Endometrium (tissue), 2 donors: ENCODE measurements around the gene CARD10.

Experiments used
- FAIRE-seq: peaks from 2 replicates; lab custom pipeline; 2012; peaks lifted over from hg19 to GRCh38; lab: Jason Lieb, UNC
- donor health status: control.
- donor health status: control.

Gene CARD10

GRCh38 chr22:37519268-37520195 lies at the start of gene CARD10:
Gene CARD10 (minus strand): TSS chr22:37519415. CDS start chr22:37519200, 215 bp downstream.
- no peak for FAIRE-seq

- no peak for FAIRE-seq
Observed at GRCh38 chr22:37568448-37569008, 49.3 kb upstream of the CARD10 start.

GRCh38 chr22:37568012-37568411 lies 48.8 kb upstream of the CARD10 start:
- no peak for FAIRE-seq

GRCh38 chr22:37566903-37567798 lies 47.9 kb upstream of the CARD10 start:
- no peak for FAIRE-seq

- no peak for FAIRE-seq
Observed at GRCh38 chr22:37566329-37566837, 47.2 kb upstream of the CARD10 start.

- FAIRE-seq, result no peak
Observed at GRCh38 chr22:37565830-37566229, 46.6 kb upstream of the CARD10 start.

- FAIRE-seq, result no peak
Observed at GRCh38 chr22:37564111-37564711, 45.0 kb upstream of the CARD10 start.

GRCh38 chr22:37563153-37564081 lies 44.2 kb upstream of the CARD10 start:
- no peak for FAIRE-seq

GRCh38 chr22:37562049-37562875 lies 43.0 kb upstream of the CARD10 start:
- no peak for FAIRE-seq

GRCh38 chr22:37561212-37562048 lies 42.2 kb upstream of the CARD10 start:
- FAIRE-seq, result no peak

- no peak for FAIRE-seq
Observed at GRCh38 chr22:37560608-37561211, 41.5 kb upstream of the CARD10 start.

GRCh38 chr22:37559901-37560607 lies 40.8 kb upstream of the CARD10 start, which contains the start of gene CDC42EP1:
Gene CDC42EP1 (plus strand): TSS chr22:37560480. CDS start chr22:37566350, 5,870 bp downstream.
- FAIRE-seq, result no peak

GRCh38 chr22:37559521-37559900 lies 40.3 kb upstream of the CARD10 start:
- no peak for FAIRE-seq

- FAIRE-seq, result no peak
Observed at GRCh38 chr22:37558815-37559214, 39.6 kb upstream of the CARD10 start.

GRCh38 chr22:37557321-37558001 lies 38.2 kb upstream of the CARD10 start:
- FAIRE-seq, result no peak

GRCh38 chr22:37556710-37557109 lies 37.5 kb upstream of the CARD10 start:
- no peak for FAIRE-seq

GRCh38 chr22:37555029-37555428 lies 35.8 kb upstream of the CARD10 start:
- no peak for FAIRE-seq
